Neural progenitor cell (in vitro differentiated cells): ENCODE measurements around the gene CERS4. TPM values are rescaled to one million over a fixed set of nuclear protein-coding genes. Genes with fewer than 3 reads are reported as not detected.
A peak's percentile ranks its signal among the peaks of the same experiment; 100 is the strongest.
"Not testable (repeated sequence)": the region's sequence is repeated elsewhere in the genome, so short reads cannot be mapped to it uniquely, and the experiment has no call there.

Source experiments
- DNase-seq: peaks from one replicate; pipeline ENCODE4 v3.0.0-alpha.2; 2016; ENCODE audit warnings: low spot score
- H2AFZ ChIP-seq: fragments of 200-600 bp; sonication (generic); replicated peaks from 2 replicates; pipeline ENCODE4 v1.6.1; 2016; ENCODE audit warnings: antibody characterized with exemption
- H3F3A ChIP-seq: fragments of 200-600 bp; sonication (generic); 2 replicates; pipeline ENCODE4 v1.6.1; 2016; ENCODE audit warnings: antibody characterized with exemption, low read depth
- H3K27ac ChIP-seq: fragments of 200-600 bp; sonication (generic); 2 replicates; pipeline ENCODE4 v1.5.1; 2016; ENCODE audit warnings: mild to moderate bottlenecking
- H3K27me3 ChIP-seq: fragments of 200-600 bp; sonication (generic); 2 replicates; pipeline ENCODE4 v1.6.1; 2016; ENCODE audit warnings: mild to moderate bottlenecking, moderate library complexity
- H3K36me3 ChIP-seq: fragments of 200-600 bp; sonication (generic); 2 replicates; pipeline ENCODE4 v1.5.1; 2016
- H3K4me1 ChIP-seq: fragments of 200-600 bp; sonication (generic); 2 replicates; pipeline ENCODE4 v1.6.1; 2016; ENCODE audit warnings: mixed run types
- H3K4me2 ChIP-seq: fragments of 200-600 bp; sonication (generic); 2 replicates; pipeline ENCODE4 v1.6.1; 2016
- H3K4me3 ChIP-seq: fragments of 200-600 bp; sonication (generic); 2 replicates; pipeline ENCODE4 v1.5.1; 2016
- H3K79me2 ChIP-seq: fragments of 200-600 bp; sonication (generic); 2 replicates; pipeline ENCODE4 v1.6.1; 2016; ENCODE audit warnings: low read depth
- H3K9ac ChIP-seq: fragments of 200-600 bp; sonication (generic); 2 replicates; pipeline ENCODE4 v1.6.1; 2016
- H3K9me3 ChIP-seq: fragments of 200-600 bp; sonication (generic); 2 replicates; pipeline ENCODE4 v1.5.1; 2016; ENCODE audit warnings: low read depth
- H4K20me1 ChIP-seq: fragments of 200-600 bp; sonication (generic); 2 replicates; pipeline ENCODE4 v1.6.1; 2016; ENCODE audit warnings: low read depth
- H3K27ac Mint-ChIP-seq: 3 replicates; pipeline ENCODE4 v1.8.0; 2021; ENCODE audit warnings: mixed read lengths
- H3K27me3 Mint-ChIP-seq: 2 replicates; pipeline ENCODE4 v1.8.0; 2022; ENCODE audit warnings: low read depth, mild to moderate bottlenecking, inconsistent platforms, moderate library complexity, mixed read lengths; ENCODE audit not compliant: insufficient read depth
- H3K36me3 Mint-ChIP-seq: 3 replicates; pipeline ENCODE4 v1.8.0; 2021; ENCODE audit warnings: mixed read lengths
- H3K4me1 Mint-ChIP-seq: 3 replicates; pipeline ENCODE4 v1.8.0; 2021; ENCODE audit warnings: mixed read lengths
- H3K4me3 Mint-ChIP-seq: 3 replicates; pipeline ENCODE4 v1.8.0; 2021; ENCODE audit warnings: mild to moderate bottlenecking, moderate library complexity, mixed read lengths
- H3K9me3 Mint-ChIP-seq: 3 replicates; pipeline ENCODE4 v1.8.0; 2020; ENCODE audit warnings: mixed read lengths
- CTCF ChIP-seq: fragments of 200-600 bp; sonication (generic); IDR thresholded peaks from 2 replicates; pipeline ENCODE4 v1.5.1; 2017; ENCODE audit warnings: antibody characterized with exemption, mild to moderate bottlenecking
- EZH2 ChIP-seq: fragments of 200-600 bp; sonication (generic); IDR thresholded peaks from 2 replicates; pipeline ENCODE4 v1.6.1; 2017; ENCODE audit warnings: antibody characterized with exemption, mild to moderate bottlenecking, moderate library complexity
- EZH2phosphoT487 ChIP-seq: fragments of 200-600 bp; sonication (generic); IDR thresholded peaks from 2 replicates; pipeline ENCODE4 v1.6.1; 2017; ENCODE audit warnings: antibody characterized with exemption
- total RNA-seq: library from RNA; depleted of rRNA; stranded (reverse); fragments of >200 nt; gene quantifications from 2 replicates; pipeline ENCODE4 v1.2.3, GENCODE V29; 2015; ENCODE audit warnings: low replicate concordance

The CERS4 gene
- total RNA-seq, 1 donor from 2014 or later: 34.1 TPM

DNA sequence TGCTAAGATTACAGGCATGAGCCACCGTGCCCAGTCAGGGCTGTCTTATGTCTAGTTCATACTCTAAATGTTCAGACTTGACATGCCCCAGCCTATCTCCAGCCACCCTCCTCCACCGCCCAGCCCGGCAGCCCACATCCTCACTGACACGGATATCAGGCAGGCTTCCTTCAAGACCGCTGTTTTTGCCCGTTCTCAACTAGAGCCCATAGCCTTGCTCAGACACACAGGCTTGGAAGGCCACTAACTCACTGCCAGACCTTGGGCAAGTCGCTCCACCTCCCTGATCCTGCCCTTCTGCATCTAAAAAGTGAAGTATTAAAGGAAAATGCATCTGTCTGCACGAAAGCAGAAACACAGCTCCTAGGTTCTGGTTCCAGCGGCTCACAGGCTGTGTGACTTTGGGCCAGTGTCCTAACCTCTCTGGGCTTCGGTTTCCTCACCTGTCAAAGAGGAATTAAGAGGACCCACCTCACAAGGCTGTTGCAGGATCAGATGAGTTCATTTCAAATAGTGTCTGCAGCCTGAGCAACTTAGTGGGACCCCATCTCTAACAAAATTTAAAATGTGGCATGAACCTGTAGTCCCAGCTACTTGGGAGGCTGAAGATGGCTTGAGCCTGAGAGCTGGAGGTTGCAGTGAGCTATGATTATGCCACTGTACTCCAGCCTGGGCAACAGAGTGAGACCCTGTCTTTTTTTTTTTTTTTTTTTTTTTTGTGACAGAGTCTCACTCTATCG, 14.5 kb upstream of the CERS4 start:
- H4K20me1 ChIP-seq: no peaks in the 10 kb centered on the region
- H3K27me3 ChIP-seq: no peaks in the 10 kb centered on the region
- no peak overlapping the region for H3K4me2 ChIP-seq
- Mint-ChIP-seq H3K36me3 (no peaks in the 10 kb centered on the region), H3K27me3 (peaks cover 6% of the 10 kb centered on the region), H3K4me1 (peaks cover 31% of the 10 kb centered on the region), H3K27ac (peak overlapping the region; percentile 59), H3K4me3 (no peak overlapping the region), H3K9me3 (no peaks in the 10 kb centered on the region)
- H3K9me3 ChIP-seq: no peaks in the 10 kb centered on the region
- H3K4me1 ChIP-seq: peaks cover 25% of the 10 kb centered on the region
- TF ChIP-seq EZH2: no peak
- TF ChIP-seq EZH2phosphoT487: no peak
- TF ChIP-seq CTCF: no peak
- no peak overlapping the region for H3K4me3 ChIP-seq
- no peak for DNase-seq
- H2AFZ ChIP-seq: no peak overlapping the region
- no peak overlapping the region for H3K9ac ChIP-seq
- peaks cover 20% of the 10 kb centered on the region for H3F3A ChIP-seq
- H3K36me3 ChIP-seq: no peaks in the 10 kb centered on the region
- no peaks in the 10 kb centered on the region for H3K79me2 ChIP-seq
- H3K27ac ChIP-seq: no peak overlapping the region

GRCh38 chr19:8196271-8196927, 12.8 kb upstream of the CERS4 start:
- Histone ChIP-seq H3K9me3 (no peaks in the 10 kb centered on the region), H3K79me2 (no peaks in the 10 kb centered on the region), H3K36me3 (no peaks in the 10 kb centered on the region), H3K4me2 (peak overlapping the region; percentile 31), H4K20me1 (no peaks in the 10 kb centered on the region), H2AFZ (peak overlapping the region; percentile 72), H3K4me1 (peaks cover 25% of the 10 kb centered on the region), H3K4me3 (no peak overlapping the region), H3K9ac (no peak overlapping the region), H3F3A (peaks cover 20% of the 10 kb centered on the region), H3K27me3 (no peaks in the 10 kb centered on the region), H3K27ac (no peak overlapping the region)
- H3K4me1 Mint-ChIP-seq: peaks cover 31% of the 10 kb centered on the region
- TF ChIP-seq EZH2phosphoT487 (no peak), EZH2 (no peak), CTCF (no peak)
- H3K27ac Mint-ChIP-seq: peak overlapping the region; percentile 59
- H3K27me3 Mint-ChIP-seq: peaks cover 9% of the 10 kb centered on the region
- H3K9me3 Mint-ChIP-seq: no peaks in the 10 kb centered on the region
- DNase-seq: peak; percentile 28
- H3K36me3 Mint-ChIP-seq: no peaks in the 10 kb centered on the region
- no peak overlapping the region for H3K4me3 Mint-ChIP-seq

DNA sequence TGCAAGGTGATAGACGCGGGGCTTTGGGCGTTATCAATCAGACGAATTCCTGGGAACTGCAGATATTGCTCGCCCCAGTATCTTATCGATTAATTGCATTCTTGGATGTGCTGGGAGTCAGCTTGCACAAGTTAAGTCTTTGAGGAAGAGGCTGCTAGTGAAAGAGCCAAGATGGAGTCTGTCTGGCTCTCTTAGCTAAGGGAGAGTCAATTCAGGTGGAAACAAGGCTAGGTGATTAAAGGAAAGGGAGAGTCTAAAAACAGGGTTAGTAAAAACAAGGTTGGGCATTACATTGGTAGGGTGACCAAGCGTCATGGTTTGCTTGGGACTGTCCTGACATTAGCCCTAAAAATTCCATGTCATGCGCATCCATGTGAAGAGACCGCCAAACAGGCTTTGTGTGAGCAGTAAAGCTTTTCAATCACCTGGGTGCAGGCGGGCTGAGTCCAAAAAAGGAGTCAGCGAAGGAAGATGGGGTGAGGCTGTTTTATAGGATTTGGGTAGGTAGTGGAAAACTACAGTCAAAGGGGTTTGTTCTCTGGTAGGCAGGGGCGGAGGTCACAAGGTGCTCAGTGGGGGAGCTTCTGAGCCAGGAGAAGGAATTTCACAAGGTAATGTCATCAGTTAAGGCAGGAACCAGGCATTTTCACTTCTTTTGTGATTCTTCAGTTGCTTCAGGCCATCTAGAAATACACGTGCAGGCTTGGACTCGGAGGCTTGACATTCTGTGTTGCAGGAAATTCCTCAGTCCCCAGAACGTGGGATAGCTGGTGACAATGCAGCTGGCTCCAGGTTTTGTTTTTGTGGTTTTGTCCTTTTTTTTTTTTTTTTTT, 5.7 kb upstream of the CERS4 start:
- Histone ChIP-seq H3K4me2 (peak overlapping the region; percentile 48), H3F3A (peaks cover 31% of the 10 kb centered on the region), H3K27ac (peak overlapping the region; percentile 8), H3K4me1 (peaks cover 15% of the 10 kb centered on the region)
- not testable (repeated sequence) for H2AFZ ChIP-seq, H3K4me3 ChIP-seq, H3K79me2 ChIP-seq, H3K36me3 Mint-ChIP-seq, H3K4me3 Mint-ChIP-seq, H3K9me3 ChIP-seq, H4K20me1 ChIP-seq, H3K36me3 ChIP-seq, H3K27me3 ChIP-seq, H3K9me3 Mint-ChIP-seq, H3K9ac ChIP-seq
- Mint-ChIP-seq H3K4me1 (peaks cover 19% of the 10 kb centered on the region), H3K27me3 (peaks cover 17% of the 10 kb centered on the region), H3K27ac (peak overlapping the region; percentile 76)
- DNase-seq: peak; percentile 66
